HepG2 (cell line): ENCODE measurements around the gene STEAP1B. TPM values are rescaled to one million over a fixed set of nuclear protein-coding genes. Genes with fewer than 3 reads are reported as not detected.

Experiments used
- ATAC-seq: fragments of 200-7000 bp; cut with Tn5 transposase; 3 replicates; pipeline ENCODE4 v1.9.1; 2020; ENCODE audit warnings: mild to moderate bottlenecking, moderate library complexity
- BruUV-seq: library from RNA; stranded (reverse); fragments of 400-500 nt; replicated peaks from 2 replicates; lab custom pipeline; 2021; lab: Mats Ljungman, UMichigan
- CTCF ChIA-PET: fragments of 300-600 bp; formaldehyde crosslinking; extraction: SDS; loops from one replicate; lab custom pipeline; 2021; ENCODE audit warnings: low total read pairs, inconsistent platforms, low intra/inter-chr PET ratio; lab: Yijun Ruan, JAX
- POLR2A ChIA-PET: fragments of 350-600 bp; sonication (Branson Sonifier 250); formaldehyde crosslinking; loops from one replicate; lab custom pipeline; 2020; ENCODE audit warnings: antibody characterized with exemption, inconsistent platforms; lab: Yijun Ruan, JAX
- DNase-seq: peaks from one replicate; pipeline ENCODE4 v3.0.0-alpha.2; 2015; ENCODE audit warnings: low spot score
- FAIRE-seq: peaks from 3 replicates; lab custom pipeline; 2011; peaks lifted over from hg19 to GRCh38; lab: Jason Lieb, UNC
- H2AFZ ChIP-seq: one replicate; pipeline ENCODE4 v1.6.1; 2011; ENCODE audit warnings: low read length, inconsistent platforms
- H3K27ac ChIP-seq: fragments of 300-600 bp; 3 replicates; pipeline ENCODE4 v1.8.0; 2011; ENCODE audit warnings: mixed run types, mild to moderate bottlenecking, mixed read lengths, low read length, inconsistent platforms; ENCODE audit not compliant: insufficient read depth; ENCODE audit errors: extremely low read length
- H3K27me3 ChIP-seq, 2 experiments: fragments of 200-600 bp in 1 of 2; 2 replicates in 1 of 2; 3 replicates in 1 of 2; pipeline versions ENCODE4 v1.6.0 to v1.8.0; 2011; ENCODE audit warnings: low read length in 2 of 2, mild to moderate bottlenecking in 2 of 2, moderate library complexity in 2 of 2, inconsistent platforms in 1 of 2; ENCODE audit not compliant: insufficient read depth in 2 of 2, control insufficient read depth in 1 of 2
- H3K36me3 ChIP-seq, 2 experiments: fragments of 200-600 bp in 1 of 2; replicated peaks in 1 of 2; 2 replicates in 1 of 2; 3 replicates in 1 of 2; pipeline versions ENCODE4 v1.5.1 to v1.8.0; 2011; ENCODE audit warnings: low read length in 2 of 2, inconsistent platforms in 1 of 2; ENCODE audit not compliant: insufficient read depth in 2 of 2, control insufficient read depth in 1 of 2
- H3K4me1 ChIP-seq: 2 replicates; pipeline ENCODE4 v1.5.1; 2012; ENCODE audit warnings: low read length, inconsistent platforms; ENCODE audit not compliant: insufficient read depth
- H3K4me2 ChIP-seq: 2 replicates; pipeline ENCODE4 v1.6.0; 2011; ENCODE audit warnings: low read depth, low read length, inconsistent platforms
- H3K4me3 ChIP-seq, 3 experiments: fragments of 200-600 bp in 1 of 3; sonication (generic), shearing (Covaris generic) in 1 of 3; replicated peaks in 1 of 3; 2 replicates each; pipeline ENCODE4 v1.5.1; 2011 to 2016; ENCODE audit warnings: low read length in 3 of 3, inconsistent platforms in 2 of 3, low read depth in 2 of 3, mild to moderate bottlenecking in 2 of 3, control low read depth in 1 of 3, mixed read lengths in 1 of 3; ENCODE audit not compliant: insufficient read depth in 1 of 3
- H3K79me2 ChIP-seq: one replicate; pipeline ENCODE4 v1.6.1; 2011; ENCODE audit warnings: low read length, inconsistent platforms; ENCODE audit not compliant: insufficient read depth
- H3K9ac ChIP-seq: 2 replicates; pipeline ENCODE4 v1.6.0; 2011; ENCODE audit warnings: mild to moderate bottlenecking, low read depth, low read length, inconsistent platforms; ENCODE audit not compliant: insufficient read depth
- H3K9me3 ChIP-seq: 2 replicates; pipeline ENCODE4 v1.5.1; 2012; ENCODE audit warnings: mild to moderate bottlenecking, low read length
- H4K20me1 ChIP-seq: 2 replicates; pipeline ENCODE4 v1.6.0; 2011; ENCODE audit warnings: inconsistent platforms, mild to moderate bottlenecking, low read length, moderate library complexity; ENCODE audit not compliant: insufficient read depth
- CCAR2 ChIP-seq: fragments of 200-400 bp; formaldehyde crosslinking; optimal IDR thresholded peaks from 2 replicates; pipeline ENCODE3; 2018; ENCODE audit warnings: low read depth, mild to moderate bottlenecking, low read length, moderate library complexity
- FOXP1 ChIP-seq, 2 experiments: fragments of 450-650 bp in 1 of 2; IDR thresholded peaks; 2 replicates each; pipeline ENCODE4 v1.6.1; 2017 to 2018; ENCODE audit warnings: antibody characterized with exemption in 1 of 2
- NFE2L1 ChIP-seq: sonication (generic); formaldehyde crosslinking; IDR thresholded peaks from 2 replicates; pipeline ENCODE4 v1.4.0; 2020; ENCODE audit warnings: missing genetic modification reagents, mild to moderate bottlenecking, borderline replicate concordance
- NFKB2 ChIP-seq: sonication (generic); formaldehyde crosslinking; IDR thresholded peaks from 2 replicates; pipeline ENCODE4 v1.4.0; 2020; ENCODE audit warnings: missing genetic modification reagents, borderline replicate concordance
- NR3C1 ChIP-seq: sonication (generic); formaldehyde crosslinking; IDR thresholded peaks from 2 replicates; pipeline ENCODE4 v1.4.0; 2020; ENCODE audit warnings: missing genetic modification reagents
- PITX1 ChIP-seq: sonication (generic); formaldehyde crosslinking; IDR thresholded peaks from 2 replicates; pipeline ENCODE4 v1.5.1; 2020; ENCODE audit warnings: mild to moderate bottlenecking, missing genetic modification reagents
- SALL2 ChIP-seq: sonication (generic); formaldehyde crosslinking; IDR thresholded peaks from 2 replicates; pipeline ENCODE4 v1.8.1; 2023; ENCODE audit warnings: mild to moderate bottlenecking, missing genetic modification reagents, inconsistent platforms
- ZBTB7B ChIP-seq: sonication (generic); formaldehyde crosslinking; IDR thresholded peaks from 2 replicates; pipeline ENCODE4 v1.4.0; 2020; ENCODE audit warnings: missing genetic modification reagents
- ZFX ChIP-seq: sonication (generic); formaldehyde crosslinking; IDR thresholded peaks from 2 replicates; pipeline ENCODE4 v1.4.0; 2020; ENCODE audit warnings: mild to moderate bottlenecking, low read depth, missing genetic modification reagents, moderate library complexity
- ZNF577 ChIP-seq: sonication (generic); formaldehyde crosslinking; IDR thresholded peaks from 2 replicates; pipeline ENCODE4 v1.4.0; 2020; ENCODE audit warnings: mild to moderate bottlenecking, low read depth, missing genetic modification reagents, borderline replicate concordance
- ZNF672 ChIP-seq: sonication (generic); formaldehyde crosslinking; IDR thresholded peaks from 2 replicates; pipeline ENCODE4 v1.8.1; 2022; ENCODE audit warnings: missing genetic modification reagents
- WGBS: methylation state at CpG from one replicate; pipeline ENCODE4 v1.1.6; 2017; ENCODE audit warnings: low lambda C conversion rate; 5-methylcytosine and 5-hydroxymethylcytosine counted together
- in situ Hi-C: cut with HindIII; loops from 2 replicates; pipeline ENCODE4 v1.10.0; 2017; ENCODE audit warnings: low pct_unique_long_range_greater_than_20kb; ENCODE audit not compliant: extremely low pct_ligation_motif_present
- intact Hi-C: fragments of 100-400 bp; cut with micrococcal nuclease; formaldehyde crosslinking; loops from one replicate; pipeline ENCODE4 v1.10.0; 2022; ENCODE audit not compliant: unreplicated experiment
- polyA plus RNA-seq, 8 experiments: library from polyadenylated mRNA; depleted of rRNA in 3 of 8; stranded (reverse) in 7 of 8; unstranded in 1 of 8; fragments of >200 nt; fragmentation: Illumina TruSeq in 4 of 8; extraction: Trizol in 4 of 8; gene quantifications; 2 replicates each; pipeline versions ENCODE4 v1.2.1 to v1.2.3, GENCODE V29; 2011 to 2016; ENCODE audit warnings: low read depth in 4 of 8, missing spikeins in 1 of 8, mixed read lengths in 1 of 8; ENCODE audit not compliant: insufficient read depth in 1 of 8
- total RNA-seq, 5 experiments: library from RNA; depleted of rRNA; stranded (reverse); fragments of >200 nt; fragmentation: Illumina TruSeq; extraction: Trizol; gene quantifications; 2 replicates each; pipeline ENCODE4 v1.2.3, GENCODE V29; 2016; ENCODE audit warnings: low read depth in 1 of 5
- TF ChIP-seq, protein P1 (sequence below): sonication (generic); formaldehyde crosslinking; IDR thresholded peaks from 2 replicates; pipeline ENCODE4 v1.4.0; 2020; ENCODE audit warnings: mild to moderate bottlenecking, missing genetic modification reagents
- TF ChIP-seq, protein P2 (sequence below): IDR thresholded peaks from 2 replicates; pipeline ENCODE4 v1.6.1; 2016
- TF ChIP-seq, protein P3 (sequence below): sonication (generic); formaldehyde crosslinking; conservative IDR thresholded peaks from 2 replicates; pipeline ENCODE4 v1.4.0; 2020; ENCODE audit warnings: missing genetic modification reagents
- TF ChIP-seq, protein P4 (sequence below): sonication (generic); formaldehyde crosslinking; IDR thresholded peaks from 2 replicates; pipeline ENCODE4 v1.5.0; 2020; ENCODE audit warnings: missing genetic modification reagents, mild to moderate bottlenecking, borderline replicate concordance

The STEAP1B gene
- total and polyA plus RNA-seq, 2 of the 13 experiments (the other 11 are each of a cell fraction or from before 2014, with no cell fraction given), result not detected

DNA sequence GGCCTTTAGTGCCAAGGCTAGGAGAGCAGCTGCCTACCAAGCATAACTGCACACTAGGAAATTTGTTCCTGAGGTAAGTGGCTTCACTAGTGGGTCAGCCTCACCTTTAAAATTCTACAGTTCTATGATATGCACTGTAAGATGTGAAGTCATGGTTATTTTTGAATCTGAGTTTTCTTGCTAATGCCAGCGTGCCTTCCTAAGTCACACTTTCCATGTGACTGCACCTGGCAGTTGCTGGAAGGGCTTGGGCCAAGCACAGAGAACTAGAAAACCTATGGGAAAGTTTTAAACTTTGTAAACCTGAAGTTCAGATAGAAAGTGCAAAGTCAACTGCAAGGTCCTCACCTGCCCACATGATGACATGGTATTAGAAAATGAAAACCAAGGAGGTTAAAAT, 42.5 kb downstream of the STEAP1B start:
- Histone ChIP-seq H3K4me3 (no peak overlapping the region), H3K4me1 (peaks cover 18% of the 10 kb centered on the region), H3K9me3 (no peaks in the 10 kb centered on the region), H3K27me3 (peaks cover 0 to 12% of the 10 kb centered on the region in 2 experiments; a peak in 3 of 5 replicates), H3K79me2 (no peaks in the 10 kb centered on the region), H3K4me2 (no peak overlapping the region), H3K36me3 (no peaks in the 10 kb centered on the region), H3K9ac (no peak overlapping the region), H4K20me1 (no peaks in the 10 kb centered on the region), H2AFZ (no peak overlapping the region), H3K27ac (no peak overlapping the region)
- ATAC-seq, result no peak
- intact Hi-C loops, result loop anchor here (10.0 kb wide), 1 partner anchor 133 kb away; no protein-coding TSS in a partner anchor
- BruUV-seq, result no TSS peak
- ChIA-PET CTCF (no interaction called here), POLR2A (no interaction called here)
- in situ Hi-C loops, result no loop called here
- no peak for DNase-seq
- 100% methylated on average over 1 of the region's 1 CpG for WGBS
- FAIRE-seq, result no peak
- no peak for TF ChIP-seq NR3C1
- no peak for TF ChIP-seq CCAR2
- TF ChIP-seq, protein P1, sequence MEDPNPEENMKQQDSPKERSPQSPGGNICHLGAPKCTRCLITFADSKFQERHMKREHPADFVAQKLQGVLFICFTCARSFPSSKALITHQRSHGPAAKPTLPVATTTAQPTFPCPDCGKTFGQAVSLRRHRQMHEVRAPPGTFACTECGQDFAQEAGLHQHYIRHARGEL (CRISPR knock-in tag), result no peak

DNA sequence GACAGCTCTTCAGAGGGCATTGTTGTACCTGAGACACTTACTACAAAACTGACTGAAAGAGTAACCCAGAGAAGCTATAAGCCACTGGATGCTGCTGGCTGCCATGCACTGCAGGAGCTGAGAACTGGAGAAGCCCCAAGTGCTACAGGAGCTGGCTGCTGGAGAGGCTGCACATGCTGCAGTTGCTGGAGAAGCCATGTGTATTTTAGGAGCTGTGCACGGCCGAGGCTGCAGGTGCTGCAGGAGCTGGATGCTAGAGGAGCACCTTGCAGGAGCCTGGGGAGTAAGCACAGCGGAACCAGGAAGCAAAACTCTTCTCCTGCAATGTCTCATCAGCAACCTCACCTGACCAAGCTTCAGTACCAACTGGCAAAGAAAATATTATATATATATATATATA, 45.5 kb downstream of the STEAP1B start:
- Histone ChIP-seq H2AFZ (no peak overlapping the region), H3K9ac (no peak overlapping the region), H3K27me3 (peaks cover 0 to 14% of the 10 kb centered on the region in 2 experiments; a peak in 3 of 5 replicates), H3K4me2 (no peak overlapping the region), H3K4me3 (no peak overlapping the region), H4K20me1 (no peaks in the 10 kb centered on the region), H3K4me1 (peaks cover 19% of the 10 kb centered on the region), H3K36me3 (no peaks in the 10 kb centered on the region), H3K9me3 (no peaks in the 10 kb centered on the region), H3K79me2 (no peaks in the 10 kb centered on the region), H3K27ac (no peak overlapping the region)
- CTCF ChIA-PET, result no interaction called here
- BruUV-seq, result no TSS peak
- FAIRE-seq (no peak), DNase-seq (no peak), ATAC-seq (no peak)
- WGBS, result 15% methylated on average over 3 of the region's 3 CpGs
- in situ Hi-C loops, result no loop called here
- POLR2A ChIA-PET, result interaction anchor here (1.5 kb wide), 1 partner anchor 9 kb away, joined by 5 read pairs; no protein-coding TSS in a partner anchor
- intact Hi-C loops, result loop anchor here (10.0 kb wide), 1 partner anchor 130 kb away; no protein-coding TSS in a partner anchor
- TF ChIP-seq NFE2L1 (CRISPR knock-in tag) (no peak), ZNF672 (CRISPR knock-in tag) (no peak), ZFX (no peak), ZBTB7B (CRISPR knock-in tag) (no peak), PITX1 (CRISPR knock-in tag) (no peak), ZNF577 (CRISPR knock-in tag) (no peak), FOXP1 (IDR thresholded peaks at IDR 0.05) (no peak), FOXP1 (CRISPR knock-in tag; IDR thresholded peaks at IDR 0.05) (no peak), SALL2 (no peak), NFKB2 (CRISPR knock-in tag) (no peak)
- TF ChIP-seq, protein P2, sequence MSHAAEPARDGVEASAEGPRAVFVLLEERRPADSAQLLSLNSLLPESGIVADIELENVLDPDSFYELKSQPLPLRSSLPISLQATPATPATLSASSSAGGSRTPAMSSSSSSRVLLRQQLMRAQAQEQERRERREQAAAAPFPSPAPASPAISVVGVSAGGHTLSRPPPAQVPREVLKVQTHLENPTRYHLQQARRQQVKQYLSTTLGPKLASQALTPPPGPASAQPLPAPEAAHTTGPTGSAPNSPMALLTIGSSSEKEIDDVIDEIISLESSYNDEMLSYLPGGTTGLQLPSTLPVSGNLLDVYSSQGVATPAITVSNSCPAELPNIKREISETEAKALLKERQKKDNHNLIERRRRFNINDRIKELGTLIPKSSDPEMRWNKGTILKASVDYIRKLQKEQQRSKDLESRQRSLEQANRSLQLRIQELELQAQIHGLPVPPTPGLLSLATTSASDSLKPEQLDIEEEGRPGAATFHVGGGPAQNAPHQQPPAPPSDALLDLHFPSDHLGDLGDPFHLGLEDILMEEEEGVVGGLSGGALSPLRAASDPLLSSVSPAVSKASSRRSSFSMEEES (CRISPR knock-in tag), result no peak
- TF ChIP-seq, protein P3, sequence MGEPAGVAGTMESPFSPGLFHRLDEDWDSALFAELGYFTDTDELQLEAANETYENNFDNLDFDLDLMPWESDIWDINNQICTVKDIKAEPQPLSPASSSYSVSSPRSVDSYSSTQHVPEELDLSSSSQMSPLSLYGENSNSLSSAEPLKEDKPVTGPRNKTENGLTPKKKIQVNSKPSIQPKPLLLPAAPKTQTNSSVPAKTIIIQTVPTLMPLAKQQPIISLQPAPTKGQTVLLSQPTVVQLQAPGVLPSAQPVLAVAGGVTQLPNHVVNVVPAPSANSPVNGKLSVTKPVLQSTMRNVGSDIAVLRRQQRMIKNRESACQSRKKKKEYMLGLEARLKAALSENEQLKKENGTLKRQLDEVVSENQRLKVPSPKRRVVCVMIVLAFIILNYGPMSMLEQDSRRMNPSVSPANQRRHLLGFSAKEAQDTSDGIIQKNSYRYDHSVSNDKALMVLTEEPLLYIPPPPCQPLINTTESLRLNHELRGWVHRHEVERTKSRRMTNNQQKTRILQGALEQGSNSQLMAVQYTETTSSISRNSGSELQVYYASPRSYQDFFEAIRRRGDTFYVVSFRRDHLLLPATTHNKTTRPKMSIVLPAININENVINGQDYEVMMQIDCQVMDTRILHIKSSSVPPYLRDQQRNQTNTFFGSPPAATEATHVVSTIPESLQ (CRISPR knock-in tag), result no peak
- TF ChIP-seq, protein P4, sequence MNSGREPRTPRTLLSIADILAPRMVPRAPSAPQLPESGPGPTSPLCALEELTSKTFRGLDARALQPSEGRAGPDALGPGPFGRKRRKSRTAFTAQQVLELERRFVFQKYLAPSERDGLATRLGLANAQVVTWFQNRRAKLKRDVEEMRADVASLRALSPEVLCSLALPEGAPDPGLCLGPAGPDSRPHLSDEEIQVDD (CRISPR knock-in tag), result no peak
